Posterior cingulate gyrus (tissue), 11 donors: Measurements from ENCODE around the gene TSC22D2.
A peak's percentile ranks its signal among the peaks of the same experiment; 100 is the strongest.
"Not testable (repeated sequence)": the region's sequence is repeated elsewhere in the genome, so short reads cannot be mapped to it uniquely, and the experiment has no call there.

Experiments used
- DNase-seq, 10 donors: peaks; one replicate each; pipeline versions ENCODE4 v3.0.0 to v3.0.0-alpha.2; 2020 to 2021; ENCODE audit warnings: mixed read lengths in 3 of 10
- intact Hi-C: fragments of 100-400 bp; cut with DNase I; formaldehyde crosslinking; loops from one replicate; pipeline ENCODE4 v1.15.1; 2023

The TSC22D2 gene

GRCh38 chr3:150469031-150469930 lies 61.2 kb downstream of the TSC22D2 start:
- DNase-seq, result peak in 2 of 10 donors; percentile 9 to 49
- intact Hi-C loops, result no loop called here

DNA sequence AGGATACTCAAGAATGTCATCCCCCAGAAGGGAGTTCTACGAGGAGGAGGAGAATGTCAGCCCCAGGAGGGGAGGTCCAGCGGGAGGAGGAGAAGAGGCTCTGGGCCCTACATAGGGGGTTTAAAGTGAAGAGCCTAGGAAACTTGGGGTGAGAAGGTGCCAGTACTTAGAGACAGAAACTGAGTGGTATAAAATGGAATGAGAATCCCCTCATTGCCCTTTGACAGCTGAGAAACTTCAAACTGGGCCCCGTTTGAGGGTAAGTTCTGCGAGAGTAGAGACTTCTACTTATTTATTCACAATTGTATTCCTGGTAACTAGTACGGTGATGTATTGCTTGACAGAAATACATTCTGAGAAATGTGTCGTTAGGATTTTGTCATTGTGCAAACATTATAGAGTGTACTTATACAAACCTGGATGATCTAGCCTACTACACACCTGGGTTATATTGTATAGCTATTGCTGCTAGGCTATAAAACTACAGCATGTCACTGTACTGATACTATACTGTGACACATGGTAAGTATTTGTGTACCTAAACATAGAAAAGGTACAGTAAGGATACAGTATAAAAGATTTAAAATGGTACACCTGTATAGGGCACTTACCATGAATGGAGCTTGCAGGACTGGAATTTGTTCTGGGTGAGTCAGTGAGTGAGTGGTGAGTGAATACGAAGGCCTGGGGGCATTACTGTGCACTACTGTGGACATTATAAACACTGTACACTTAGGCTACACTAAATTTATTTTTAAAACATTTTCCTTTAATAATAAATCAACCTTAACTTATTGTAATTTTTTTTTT lies 62.0 kb downstream of the TSC22D2 start:
- no peak for DNase-seq
- intact Hi-C loops, result no loop called here

DNA sequence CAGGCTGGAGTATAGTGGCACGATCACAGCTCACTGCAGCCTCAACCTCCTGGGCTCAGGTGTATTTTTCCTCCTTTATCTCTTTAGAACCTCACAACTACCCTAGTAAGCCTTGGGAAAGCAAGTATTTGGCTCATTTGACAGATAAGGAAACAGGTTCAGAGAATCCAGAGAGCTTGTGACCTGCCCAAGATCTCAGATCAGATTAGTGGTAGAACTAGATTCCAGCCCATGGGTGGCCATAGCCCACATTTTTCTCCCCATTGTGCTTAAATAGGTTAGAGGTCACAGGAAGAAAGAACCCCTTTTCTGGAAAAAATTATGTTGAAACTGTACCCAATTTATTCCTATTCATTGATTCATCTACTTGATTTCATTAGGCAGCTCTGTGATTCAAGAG lies 64.3 kb downstream of the TSC22D2 start:
- DNase-seq, result no peak
- intact Hi-C loops, result no loop called here

DNA sequence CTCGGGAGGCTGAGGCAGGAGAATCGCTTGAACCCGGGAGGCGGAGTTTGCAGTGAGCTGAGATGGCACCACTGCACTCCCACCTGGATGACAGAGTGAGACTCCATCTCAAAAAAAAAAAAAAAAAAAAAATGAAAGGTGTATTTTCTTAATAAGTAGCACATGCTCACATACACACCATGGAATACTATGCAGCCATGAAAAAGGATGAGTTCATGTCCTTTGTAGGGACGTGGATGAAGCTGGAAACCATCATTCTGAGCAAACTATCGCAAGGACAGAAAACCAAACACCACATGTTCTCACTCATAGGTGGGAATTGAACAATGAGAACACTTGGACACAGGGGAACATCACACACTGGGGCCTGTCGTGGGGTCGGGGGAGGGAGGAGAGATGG lies 65.1 kb downstream of the TSC22D2 start:
- DNase-seq, intact Hi-C loops: not testable (repeated sequence)

- DNase-seq, result no peak
- intact Hi-C loops, result no loop called here
Observed at GRCh38 chr3:150479370-150479769, 71.3 kb downstream of the TSC22D2 start.

GRCh38 chr3:150480877-150481276 lies 72.8 kb downstream of the TSC22D2 start:
- no peak for DNase-seq
- intact Hi-C loops, result no loop called here

DNA sequence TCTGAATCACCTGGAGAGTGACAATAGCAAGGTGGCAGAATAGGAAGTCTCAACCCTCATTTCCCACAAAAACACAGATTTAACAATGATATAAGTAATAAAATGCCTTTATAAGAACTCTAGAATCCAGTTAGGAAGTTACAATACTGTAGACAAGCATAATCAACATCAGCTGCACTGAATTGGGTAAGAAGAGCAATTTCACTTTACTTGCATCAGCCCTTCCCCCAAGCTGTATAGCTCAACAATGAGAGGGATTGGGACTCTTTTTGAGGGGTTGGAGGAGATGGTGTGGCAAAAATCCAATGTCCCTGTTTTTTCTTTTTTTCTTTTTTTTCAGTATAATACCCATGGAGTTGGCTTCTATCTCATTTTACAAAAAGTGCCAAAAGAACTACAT lies 75.1 kb downstream of the TSC22D2 start:
- DNase-seq, result no peak

GRCh38 chr3:150484410-150484809 lies 76.3 kb downstream of the TSC22D2 start:
- intact Hi-C loops, result no loop called here
- no peak for DNase-seq

More for the DNA sequence above, 75.1 kb downstream of the TSC22D2 start:
- intact Hi-C loops, result no loop called here

- intact Hi-C loops, result no loop called here
- no peak for DNase-seq
Observed at GRCh38 chr3:150488867-150489266, 80.8 kb downstream of the TSC22D2 start.

DNA sequence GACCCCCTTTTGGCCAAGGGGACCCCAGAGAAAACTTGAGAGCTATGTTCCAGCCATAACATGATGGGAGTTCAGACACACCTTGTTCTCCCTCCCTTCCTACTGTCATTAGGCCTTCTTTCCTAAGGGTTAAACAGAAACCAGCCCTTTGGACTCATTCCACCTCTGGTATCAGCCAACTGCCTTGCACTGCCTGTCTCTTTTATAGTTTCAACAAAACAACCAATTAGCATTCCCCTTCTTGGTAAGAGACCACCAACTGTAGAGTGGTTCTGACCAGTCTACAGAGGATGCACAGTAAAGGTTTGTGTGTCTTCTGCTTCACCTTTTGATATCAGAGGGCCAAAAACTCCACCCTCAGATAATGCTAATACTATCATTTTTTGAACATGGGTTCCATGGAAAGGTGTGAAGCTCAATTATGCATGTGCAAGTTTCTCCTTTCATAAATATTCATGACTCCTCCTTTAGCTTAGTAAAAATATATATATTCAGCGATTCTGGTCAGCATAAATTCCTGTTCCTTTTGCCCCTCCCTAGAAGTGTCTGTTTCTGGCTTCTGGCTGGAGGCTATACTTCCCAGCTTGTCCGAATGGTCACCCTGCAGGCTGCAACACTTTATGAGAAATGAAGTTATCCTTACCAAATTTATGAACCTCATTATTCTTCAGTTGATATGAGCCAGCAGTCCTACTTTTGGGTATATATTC lies 82.3 kb downstream of the TSC22D2 start:
- intact Hi-C loops, result no loop called here
- DNase-seq, result no peak

DNA sequence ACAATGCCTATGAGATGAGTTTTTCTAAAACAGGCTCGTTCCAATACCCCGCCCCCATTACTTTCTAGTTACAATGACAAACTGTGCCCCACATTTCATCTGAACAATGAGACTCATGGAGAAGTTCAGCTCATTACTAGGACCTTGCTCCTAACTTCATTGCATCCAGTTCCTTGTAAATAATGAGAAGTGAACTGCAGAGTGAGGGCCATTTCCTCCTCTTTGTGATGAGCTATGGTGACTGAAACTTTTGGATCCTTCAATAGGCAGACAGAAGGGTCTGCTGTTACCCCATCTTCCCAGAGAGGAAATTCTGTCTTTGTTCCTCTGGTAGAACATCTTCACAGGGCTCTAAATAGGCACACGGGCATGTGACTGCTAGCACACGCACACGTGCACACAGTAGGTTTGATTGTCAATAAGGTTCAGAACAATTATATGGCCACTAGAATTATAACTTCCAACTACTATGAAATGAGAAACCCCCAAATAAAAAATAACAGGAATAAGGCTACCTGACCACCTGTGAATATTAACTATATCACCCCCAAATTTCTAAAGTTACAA lies 86.4 kb downstream of the TSC22D2 start:
- DNase-seq, result no peak
- intact Hi-C loops, result no loop called here

DNA sequence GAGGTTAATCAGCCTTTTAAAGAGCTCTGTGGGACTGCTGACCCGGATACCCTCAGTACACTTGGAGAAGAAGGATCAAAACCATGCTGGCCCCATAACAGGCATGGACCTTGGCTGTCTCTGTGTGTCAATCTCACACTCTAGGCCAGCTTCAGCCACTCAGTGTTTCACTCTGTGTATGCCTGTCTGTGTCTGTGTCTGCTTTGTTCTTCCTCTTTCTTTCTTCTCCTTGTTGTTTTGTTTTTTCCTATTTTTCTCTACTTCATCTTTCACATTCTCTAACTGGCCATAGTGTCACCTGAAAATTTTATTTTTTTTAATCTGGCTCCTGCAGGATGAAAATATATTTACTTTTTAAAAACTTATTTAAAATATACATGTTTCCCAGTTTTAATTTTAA lies 87.1 kb downstream of the TSC22D2 start:
- intact Hi-C loops, result loop anchor here (1.0 to 5.0 kb wide), 3 partner anchors 85 to 268 kb away; no protein-coding TSS in a partner anchor
- no peak for DNase-seq

GRCh38 chr3:150495563-150496168 lies 87.6 kb downstream of the TSC22D2 start:
- no peak for DNase-seq
- intact Hi-C loops, result loop anchor here (1.0 to 5.0 kb wide), 3 partner anchors 85 to 268 kb away; no protein-coding TSS in a partner anchor

DNA sequence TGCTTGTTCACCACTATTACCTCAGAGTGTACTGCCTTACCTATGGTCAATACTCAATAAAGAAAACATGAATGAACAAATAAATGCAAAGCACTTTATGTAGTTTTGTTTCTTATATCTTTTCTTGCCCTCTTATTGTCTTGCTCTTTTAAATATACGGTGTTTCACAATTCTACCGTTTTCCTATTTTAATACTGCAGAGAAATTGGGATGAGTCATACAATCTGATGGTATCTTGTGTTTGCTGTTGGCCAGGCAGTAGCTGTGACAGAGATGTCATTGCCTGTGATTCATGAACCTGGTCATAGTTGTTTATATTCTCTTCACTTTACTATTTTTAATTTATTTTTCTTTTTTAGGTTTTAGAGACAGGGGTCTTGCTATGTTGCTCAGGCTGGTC lies 89.9 kb downstream of the TSC22D2 start:
- intact Hi-C loops, result loop anchor here (5.0 kb wide), 1 partner anchor 151 kb away; no protein-coding TSS in a partner anchor
- DNase-seq, result no peak

- intact Hi-C loops, DNase-seq: not testable (repeated sequence)
Observed at GRCh38 chr3:150500960-150501359, 92.9 kb downstream of the TSC22D2 start.

DNA sequence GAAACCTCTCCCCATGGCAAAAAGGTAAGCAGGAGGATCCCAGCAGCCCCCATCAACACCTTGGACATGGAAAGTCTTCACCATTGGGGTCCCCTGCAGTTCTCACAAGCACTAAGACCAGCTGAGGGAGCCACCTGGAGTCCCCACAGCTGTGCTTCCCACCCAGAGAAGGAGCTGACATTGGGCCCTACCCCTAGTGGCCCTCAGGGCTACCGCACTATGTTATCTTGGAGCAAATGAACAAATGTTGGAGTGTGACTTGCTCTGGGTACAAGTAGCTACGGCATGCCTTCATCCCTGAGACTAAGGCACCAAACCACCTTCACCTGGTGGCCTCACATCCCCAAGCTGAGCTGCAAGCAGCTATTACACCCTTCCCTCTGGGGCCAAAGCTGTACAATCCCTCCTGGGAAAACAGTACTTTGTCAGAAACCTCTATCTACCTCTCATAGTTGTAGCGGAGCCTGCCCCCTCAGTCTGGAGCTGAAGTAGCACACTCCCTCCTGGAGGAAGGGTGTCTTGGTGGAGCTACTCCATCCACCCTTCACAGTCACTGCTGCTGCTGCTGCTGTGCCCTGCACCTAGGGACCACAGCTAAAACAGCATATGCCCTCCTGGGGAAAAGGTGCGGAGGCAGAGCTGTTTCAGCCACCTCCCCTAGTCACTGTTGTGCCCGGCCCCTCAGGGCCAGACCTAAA lies 95.5 kb downstream of the TSC22D2 start:
- DNase-seq, result no peak
- intact Hi-C loops, result no loop called here

- no peak for DNase-seq
- intact Hi-C loops, result no loop called here
Observed at GRCh38 chr3:150504483-150504882, 96.4 kb downstream of the TSC22D2 start.

DNA sequence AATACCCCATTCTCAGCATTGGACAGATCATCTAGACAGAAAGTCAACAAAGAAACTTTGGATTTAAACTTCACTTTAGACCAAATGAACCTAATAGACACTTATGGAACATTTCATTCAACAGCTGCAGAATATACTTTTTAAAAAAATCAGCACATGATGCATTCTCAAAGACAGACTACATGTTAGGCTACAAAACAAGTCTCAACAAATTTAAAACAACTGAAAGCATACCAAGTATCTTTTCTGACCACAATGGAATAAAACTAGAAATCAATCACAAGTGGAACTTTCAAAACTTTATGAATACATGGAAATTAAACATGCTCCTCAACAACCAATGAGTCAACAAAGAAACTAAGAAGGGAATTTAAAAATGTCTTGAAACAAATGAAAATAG lies 100.3 kb downstream of the TSC22D2 start:
- no peak for DNase-seq
- intact Hi-C loops, result no loop called here

DNA sequence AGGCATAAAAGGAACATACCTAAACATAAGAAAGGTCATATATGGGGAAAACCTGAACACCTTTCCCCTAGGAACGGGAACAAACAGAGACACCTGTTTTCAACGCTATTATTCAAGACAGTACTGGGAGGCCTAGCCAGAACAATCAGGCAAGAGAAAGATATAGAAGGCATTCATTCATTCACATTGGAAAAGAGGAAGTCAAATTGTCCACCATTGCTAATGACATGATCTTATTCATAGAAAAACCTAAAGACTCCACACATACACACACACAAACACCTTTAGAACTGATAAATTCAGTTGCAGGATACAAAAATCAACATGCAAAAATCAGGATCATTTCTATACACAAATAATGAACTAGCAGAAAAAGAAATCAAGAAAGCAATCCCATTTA lies 101.7 kb downstream of the TSC22D2 start:
- intact Hi-C loops, result no loop called here

More for the DNA sequence above, 101.7 kb downstream of the TSC22D2 start:
- no peak for DNase-seq
